Measurements from ENCODE around the gene IGLL1. TPM values are rescaled to one million over a fixed set of nuclear protein-coding genes. Genes with fewer than 3 reads are reported as not detected.
A peak's percentile ranks its signal among the peaks of the same experiment; 100 is the strongest.
"Not testable (repeated sequence)": the region's sequence is repeated elsewhere in the genome, so short reads cannot be mapped to it uniquely, and the experiment has no call there.

Gene IGLL1
- total RNA-seq, 1 donor from 2014 or later, result not detected

DNA sequence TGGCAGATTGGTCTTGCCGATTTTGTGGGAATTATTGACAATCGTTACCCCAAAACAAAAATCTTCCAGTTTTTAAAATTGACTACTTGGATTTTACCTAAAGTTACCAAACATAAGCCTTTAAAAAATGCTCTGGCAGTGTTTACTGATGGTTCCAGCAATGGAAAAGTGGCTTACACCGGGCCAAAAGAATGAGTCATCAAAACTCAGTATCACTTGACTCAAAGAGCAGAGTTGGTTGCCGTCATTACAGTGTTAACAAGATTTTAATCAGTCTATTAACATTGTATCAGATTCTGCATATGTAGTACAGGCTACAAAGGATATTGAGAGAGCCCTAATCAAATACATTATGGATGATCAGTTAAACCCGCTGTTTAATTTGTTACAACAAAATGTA, 37.2 kb downstream of the IGLL1 start:
- no peak for DNase-seq (ENCODE audit: extremely low read depth, low read depth, low spot score)

DNA sequence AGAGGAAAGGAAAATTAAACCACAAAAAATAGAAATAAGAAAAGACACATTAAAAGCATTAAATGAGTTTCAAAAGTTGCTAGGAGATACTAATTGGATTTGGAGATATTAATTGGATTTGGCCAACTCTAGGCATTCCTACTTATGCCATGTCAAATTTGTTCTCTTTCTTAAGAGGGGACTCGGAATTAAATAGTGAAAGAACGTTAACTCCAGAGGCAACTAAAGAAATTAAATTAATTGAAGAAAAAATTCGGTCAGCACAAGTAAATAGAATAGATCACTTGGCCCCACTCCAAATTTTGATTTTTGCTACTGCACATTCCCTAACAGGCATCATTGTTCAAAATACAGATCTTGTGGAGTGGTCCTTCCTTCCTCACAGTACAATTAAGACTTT, 37.7 kb downstream of the IGLL1 start:
- DNase-seq (ENCODE audit: extremely low read depth, low read depth, low spot score), result not testable (repeated sequence)

- not testable (repeated sequence) for DNase-seq (ENCODE audit: extremely low read depth, low read depth, low spot score)
Observed at GRCh38 chr22:23541849-23542281, 38.2 kb downstream of the IGLL1 start.

DNA sequence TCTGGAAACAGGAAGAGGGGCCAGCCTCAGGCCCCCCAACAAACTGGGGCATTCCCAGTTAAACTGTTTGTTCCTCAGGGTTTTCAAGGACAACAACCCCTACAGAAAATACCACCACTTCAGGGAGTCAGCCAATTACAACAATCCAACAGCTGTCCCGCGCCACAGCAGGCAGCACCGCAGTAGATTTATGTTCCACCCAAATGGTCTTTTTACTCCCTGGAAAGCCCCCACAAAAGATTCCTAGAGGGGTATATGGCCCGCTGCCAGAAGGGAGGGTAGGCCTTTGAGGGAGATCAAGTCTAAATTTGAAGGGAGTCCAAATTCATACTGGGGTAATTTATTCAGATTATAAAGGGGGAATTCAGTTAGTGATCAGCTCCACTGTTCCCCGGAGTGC, 39.3 kb downstream of the IGLL1 start:
- not testable (repeated sequence) for DNase-seq (ENCODE audit: extremely low read depth, low read depth, low spot score)

DNA sequence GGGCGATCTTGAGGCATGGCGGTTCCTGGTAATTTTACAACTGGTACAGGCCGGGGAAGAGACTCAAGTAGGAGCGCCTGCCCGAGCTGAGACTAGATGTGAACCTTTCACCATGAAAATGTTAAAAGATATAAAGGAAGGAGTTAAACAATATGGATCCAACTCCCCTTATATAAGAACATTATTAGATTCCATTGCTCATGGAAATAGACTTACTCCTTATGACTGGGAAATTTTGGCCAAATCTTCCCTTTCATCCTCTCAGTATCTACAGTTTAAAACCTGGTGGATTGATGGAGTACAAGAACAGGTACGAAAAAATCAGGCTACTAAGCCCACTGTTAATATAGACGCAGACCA, 40.3 kb downstream of the IGLL1 start:
- DNase-seq (ENCODE audit: extremely low read depth, low read depth, low spot score), result not testable (repeated sequence)

DNA sequence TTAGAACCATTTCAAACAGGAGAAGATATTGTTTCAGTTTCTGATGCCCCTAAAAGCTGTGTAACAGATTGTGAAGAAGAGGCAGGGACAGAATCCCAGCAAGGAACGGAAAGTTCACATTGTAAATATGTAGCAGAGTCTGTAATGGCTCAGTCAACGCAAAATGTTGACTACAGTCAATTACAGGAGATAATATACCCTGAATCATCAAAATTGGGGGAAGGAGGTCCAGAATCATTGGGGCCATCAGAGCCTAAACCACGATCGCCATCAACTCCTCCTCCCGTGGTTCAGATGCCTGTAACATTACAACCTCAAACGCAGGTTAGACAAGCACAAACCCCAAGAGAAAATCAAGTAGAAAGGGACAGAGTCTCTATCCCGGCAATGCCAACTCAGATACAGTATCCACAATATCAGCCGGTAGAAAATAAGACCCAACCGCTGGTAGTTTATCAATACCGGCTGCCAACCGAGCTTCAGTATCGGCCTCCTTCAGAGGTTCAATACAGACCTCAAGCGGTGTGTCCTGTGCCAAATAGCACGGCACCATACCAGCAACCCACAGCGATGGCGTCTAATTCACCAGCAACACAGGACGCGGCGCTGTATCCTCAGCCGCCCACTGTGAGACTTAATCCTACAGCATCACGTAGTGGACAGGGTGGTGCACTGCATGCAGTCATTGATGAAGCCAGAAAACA, 40.8 kb downstream of the IGLL1 start:
- DNase-seq (ENCODE audit: extremely low read depth, low read depth, low spot score), result peak; percentile 41

DNA sequence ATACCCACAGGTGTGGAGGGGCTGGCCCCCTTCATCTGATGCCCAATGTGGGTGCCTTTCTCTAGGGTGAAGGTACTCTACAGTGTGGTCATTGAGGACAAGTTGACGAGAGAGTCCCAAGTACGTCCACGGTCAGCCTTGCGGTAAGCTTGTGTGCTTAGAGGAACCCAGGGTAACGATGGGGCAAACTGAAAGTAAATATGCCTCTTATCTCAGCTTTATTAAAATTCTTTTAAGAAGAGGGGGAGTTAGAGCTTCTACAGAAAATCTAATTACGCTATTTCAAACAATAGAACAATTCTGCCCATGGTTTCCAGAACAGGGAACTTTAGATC, 41.4 kb downstream of the IGLL1 start:
- DNase-seq (ENCODE audit: extremely low read depth, low read depth, low spot score), result not testable (repeated sequence)

- DNase-seq (ENCODE audit: extremely low read depth, low read depth, low spot score), result not testable (repeated sequence)
Observed at GRCh38 chr22:23537830-23538695, 42.0 kb downstream of the IGLL1 start.

DNA sequence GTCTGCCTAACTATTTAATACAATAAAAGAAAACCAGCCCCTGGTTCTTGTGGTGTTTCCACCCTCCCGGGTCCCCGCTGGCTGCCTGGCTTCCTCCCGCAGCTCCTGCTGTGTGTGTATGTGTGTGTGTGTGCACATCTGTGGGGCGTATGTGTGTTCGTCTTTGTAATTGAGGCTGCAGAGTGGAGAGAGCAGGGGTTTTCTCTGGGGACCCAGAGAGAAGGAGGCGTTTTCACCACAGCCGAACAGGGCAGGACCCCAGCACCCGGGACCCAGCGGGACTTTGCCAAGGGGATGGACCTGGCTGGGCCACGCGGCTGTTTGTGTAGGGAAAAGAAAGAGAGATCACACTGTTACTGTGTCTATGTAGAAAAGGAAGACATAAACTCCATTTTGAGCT, 42.7 kb downstream of the IGLL1 start:
- DNase-seq (ENCODE audit: extremely low read depth, low read depth, low spot score), result no peak

DNA sequence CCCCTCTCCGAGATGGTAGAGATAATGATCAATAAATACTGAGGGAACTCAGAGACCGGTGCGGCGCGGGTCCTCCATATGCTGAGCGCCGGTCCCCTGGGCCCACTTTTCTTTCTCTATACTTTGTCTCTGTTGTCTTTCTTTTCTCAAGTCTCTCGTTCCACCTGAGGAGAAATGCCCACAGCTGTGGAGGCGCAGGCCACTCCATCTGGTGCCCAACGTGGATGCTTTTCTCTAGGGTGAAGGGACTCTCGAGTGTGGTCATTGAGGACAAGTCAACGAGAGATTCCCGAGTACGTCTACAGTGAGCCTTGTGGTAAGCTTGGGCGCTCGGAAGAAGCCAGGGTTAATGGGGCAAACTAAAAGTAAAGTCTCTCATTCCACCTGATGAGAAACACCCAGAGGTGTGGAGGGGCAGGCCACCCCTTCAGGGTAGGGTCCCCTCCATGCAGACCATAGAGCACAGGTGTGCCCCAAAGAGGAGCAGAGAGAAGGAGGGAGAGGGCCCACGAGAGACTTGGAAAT, 43.2 kb downstream of the IGLL1 start:
- no peak for DNase-seq (ENCODE audit: extremely low read depth, low read depth, low spot score)

DNA sequence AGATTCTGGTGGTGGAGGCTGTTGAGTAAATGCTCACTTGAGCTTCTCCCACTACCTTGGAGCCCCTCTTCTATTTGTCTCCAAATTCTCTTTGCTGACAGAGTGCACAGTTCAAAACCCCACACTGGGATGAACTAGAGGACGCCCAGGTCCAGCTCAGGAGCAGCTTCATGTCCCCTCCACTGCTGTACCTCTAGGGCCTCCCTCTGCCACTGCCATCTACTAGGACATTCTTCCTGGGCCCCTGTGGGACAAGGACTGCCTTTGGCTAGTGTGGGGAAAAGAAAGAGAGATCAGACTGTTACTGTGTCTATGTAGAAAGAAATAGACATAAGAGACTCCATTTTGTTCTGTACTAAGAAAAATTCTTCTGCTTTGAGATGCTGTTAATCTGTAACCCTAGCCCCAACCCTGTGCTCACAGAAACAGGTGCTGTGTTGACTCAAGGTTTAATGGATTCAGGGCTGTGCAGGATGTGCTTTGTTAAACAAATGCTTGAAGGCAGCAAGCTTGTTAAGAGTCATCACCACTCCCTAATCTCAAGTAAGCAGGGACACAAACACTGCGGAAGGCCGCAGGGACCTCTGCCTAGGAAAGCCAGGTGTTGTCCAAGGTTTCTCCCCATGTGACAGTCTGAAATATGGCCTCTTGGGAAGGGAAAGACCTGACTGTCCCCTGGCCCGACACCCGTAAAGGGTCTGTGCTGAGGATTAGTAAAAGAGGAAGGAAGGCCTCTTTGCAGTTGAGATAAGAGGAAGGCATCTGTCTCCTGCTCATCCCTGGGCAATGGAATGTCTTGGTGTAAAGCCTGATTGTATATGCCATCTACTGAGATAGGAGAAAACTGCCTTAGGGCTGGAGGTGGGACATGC, 44.1 kb downstream of the IGLL1 start:
- DNase-seq (ENCODE audit: extremely low read depth, low read depth, low spot score), result not testable (repeated sequence)

DNA sequence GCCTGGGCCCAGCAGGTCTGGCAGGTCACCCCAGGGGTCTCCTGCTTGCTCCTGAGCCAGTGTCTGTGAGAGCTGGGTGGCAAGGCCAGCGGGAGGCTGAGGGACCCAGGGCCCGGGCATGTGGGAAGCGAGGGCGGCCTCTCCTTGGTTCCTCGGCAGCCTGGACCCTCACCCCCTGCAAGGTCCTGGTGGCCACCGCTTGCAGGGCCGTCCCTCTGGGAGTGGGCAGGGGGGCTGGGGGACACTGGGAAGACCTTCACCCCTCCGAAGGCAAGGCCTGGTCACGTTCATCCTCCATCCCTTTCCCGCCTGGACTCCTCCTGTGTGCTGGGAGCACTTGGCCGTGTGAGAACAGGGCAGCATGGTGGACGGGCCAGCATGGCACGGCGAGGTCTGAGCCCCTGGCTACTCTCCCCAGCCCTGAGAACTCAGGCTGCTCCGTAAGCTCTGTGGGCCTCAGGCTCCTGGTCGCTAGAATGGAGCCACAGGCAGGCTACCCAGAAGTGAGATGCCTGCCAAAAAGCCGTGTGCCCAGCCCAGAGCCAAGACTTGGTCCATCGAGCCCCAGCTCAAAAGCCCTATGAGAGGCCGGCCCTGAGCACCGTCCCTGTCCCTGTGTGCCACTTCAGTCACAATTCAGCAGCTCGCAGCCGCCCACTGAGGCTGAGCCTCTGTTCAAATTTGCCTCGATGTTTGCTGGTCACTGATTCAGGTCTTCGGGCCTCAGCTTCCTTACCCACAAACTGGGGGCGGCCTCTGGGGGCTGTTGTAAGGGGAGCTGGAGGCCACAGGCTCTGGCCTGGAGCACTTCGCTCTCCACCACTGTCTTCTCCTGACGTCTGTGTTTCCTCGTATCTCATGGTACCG, 45.0 kb downstream of the IGLL1 start:
- DNase-seq (ENCODE audit: extremely low read depth, low read depth, low spot score), result no peak

GRCh38 chr22:23534201-23534850, 45.8 kb downstream of the IGLL1 start:
- no peak for DNase-seq (ENCODE audit: extremely low read depth, low read depth, low spot score)

- no peak for DNase-seq (ENCODE audit: extremely low read depth, low read depth, low spot score)
Observed at GRCh38 chr22:23533771-23534191, 46.3 kb downstream of the IGLL1 start.

DNA sequence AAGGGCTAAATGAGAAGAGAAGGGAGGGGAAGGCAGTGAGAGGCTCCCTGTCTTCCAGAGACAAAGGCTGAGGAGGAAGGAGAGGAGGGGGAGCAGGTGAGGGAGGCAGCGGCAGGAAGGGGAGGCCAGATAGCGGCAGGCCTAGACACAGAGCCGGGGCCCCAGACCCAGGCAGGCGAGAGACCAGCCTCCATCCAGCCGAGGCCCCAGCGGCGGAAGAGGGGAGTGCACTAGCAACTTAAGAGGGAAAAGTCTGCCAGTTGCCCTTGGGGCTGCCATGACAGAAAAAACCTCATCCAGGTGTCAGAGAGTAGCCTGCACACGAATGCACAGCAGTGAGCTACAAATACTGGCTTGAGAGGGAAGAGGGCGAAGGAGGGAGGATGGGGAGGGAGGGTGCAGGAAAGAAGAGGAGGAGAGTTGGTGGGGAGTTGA, 46.7 kb downstream of the IGLL1 start:
- no peak for DNase-seq (ENCODE audit: extremely low read depth, low read depth, low spot score)

DNA sequence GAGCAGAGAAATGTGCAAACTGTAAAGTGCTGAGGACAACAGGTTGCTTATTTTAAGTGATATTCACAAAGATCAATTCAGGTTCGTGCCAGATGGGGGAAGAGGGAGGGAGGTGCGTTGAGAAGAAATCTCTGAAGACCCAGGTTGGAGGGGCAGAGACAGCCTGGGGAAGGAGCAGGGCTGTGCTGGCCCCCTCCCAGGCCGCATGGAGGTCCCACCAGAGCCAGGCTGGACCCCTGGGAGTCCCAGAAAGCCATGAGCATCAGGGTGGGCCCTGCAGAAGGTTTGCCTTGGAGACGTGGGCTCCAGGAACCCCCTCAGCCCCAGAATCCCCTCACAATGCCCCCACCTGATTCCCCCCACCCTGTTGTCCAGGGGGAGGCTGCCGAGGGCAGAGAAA, 47.4 kb downstream of the IGLL1 start:
- no peak for DNase-seq (ENCODE audit: extremely low read depth, low read depth, low spot score)

GRCh38 chr22:23531966-23532705, 48.0 kb downstream of the IGLL1 start:
- no peak for DNase-seq (ENCODE audit: extremely low read depth, low read depth, low spot score)

- no peak for DNase-seq (ENCODE audit: extremely low read depth, low read depth, low spot score)
Observed at GRCh38 chr22:23531283-23531956, 48.7 kb downstream of the IGLL1 start.
